Activated T-helper 2 cell treated with anti-CD3 and anti-CD28 coated beads, Interferon-gamma antibody, Interleukin-2, Interleukin-4, amounts not matched to agents 10 μg/mL and 5 μg/mL and 100 μg/mL, durations not matched to agents 14 hours and 24 hours and 36 hours (primary cell): ENCODE results near the gene DNASE1L1. TPM values are rescaled to one million over a fixed set of nuclear protein-coding genes. Genes with fewer than 3 reads are reported as not detected.
"Not testable (repeated sequence)": the region's sequence is repeated elsewhere in the genome, so short reads cannot be mapped to it uniquely, and the experiment has no call there.

ENCODE experiments used
- DNase-seq: peaks from one replicate; pipeline ENCODE4 v3.0.0; 2021; ENCODE audit warnings: low spot score
- H3K27ac Mint-ChIP-seq: one replicate; pipeline ENCODE4 v1.8.0; 2021; ENCODE audit warnings: mixed read lengths
- H3K27me3 Mint-ChIP-seq: one replicate; pipeline ENCODE4 v1.8.0; 2021; ENCODE audit warnings: low read depth, mixed read lengths
- H3K36me3 Mint-ChIP-seq: one replicate; pipeline ENCODE4 v1.8.0; 2021; ENCODE audit warnings: low read depth, mixed read lengths
- H3K4me1 Mint-ChIP-seq: one replicate; pipeline ENCODE4 v1.8.0; 2021; ENCODE audit warnings: low read depth, mixed read lengths
- H3K4me3 Mint-ChIP-seq: one replicate; pipeline ENCODE4 v1.8.0; 2021; ENCODE audit warnings: low read depth, mild to moderate bottlenecking, moderate library complexity, mixed read lengths
- H3K9me3 Mint-ChIP-seq: one replicate; pipeline ENCODE4 v1.8.0; 2021; ENCODE audit warnings: mixed read lengths
- intact Hi-C: fragments of 100-400 bp; cut with micrococcal nuclease; formaldehyde crosslinking; loops from one replicate; pipeline ENCODE4 v1.15.1; 2023
- total RNA-seq: library from RNA; stranded (reverse); gene quantifications from 2 replicates; pipeline ENCODE4 v1.2.3, GENCODE V29; 2022

Gene DNASE1L1
- total RNA-seq, 1 donor from 2014 or later, result 18.1 TPM

GRCh38 chrX:154413142-154413541 lies 4.1 kb upstream of the DNASE1L1 start:
- Mint-ChIP-seq H3K27me3 (no peaks in the 10 kb centered on the region), H3K9me3 (no peaks in the 10 kb centered on the region), H3K4me3 (peak overlapping the region; percentile 79), H3K36me3 (peaks cover 28% of the 10 kb centered on the region), H3K4me1 (peaks cover 11% of the 10 kb centered on the region), H3K27ac (peak overlapping the region; percentile 74)
- intact Hi-C loops, result no loop called here
- DNase-seq, result no peak

- no peaks in the 10 kb centered on the region for H3K27me3 Mint-ChIP-seq
- intact Hi-C loops, result loop anchor here (1.0 kb wide), 1 partner anchor 16 kb away; the partner anchor contains the start of gene ATP6AP1
- no peak for DNase-seq
- peaks cover 11% of the 10 kb centered on the region for H3K4me1 Mint-ChIP-seq
- peak overlapping the region; percentile 79 for H3K4me3 Mint-ChIP-seq
- no peaks in the 10 kb centered on the region for H3K9me3 Mint-ChIP-seq
- H3K27ac Mint-ChIP-seq, result peak overlapping the region; percentile 74
- H3K36me3 Mint-ChIP-seq, result peaks cover 28% of the 10 kb centered on the region
These were observed 3.4 kb upstream of the DNASE1L1 start for GRCh38 chrX:154412468-154412867.

GRCh38 chrX:154411981-154412340 lies 2.9 kb upstream of the DNASE1L1 start:
- peak; percentile 34 for DNase-seq
- intact Hi-C loops, result loop anchor here (1.0 kb wide), 1 partner anchor 16 kb away; the partner anchor contains the start of gene ATP6AP1
- peak overlapping the region; percentile 74 for H3K27ac Mint-ChIP-seq
- no peaks in the 10 kb centered on the region for H3K27me3 Mint-ChIP-seq
- peaks cover 11% of the 10 kb centered on the region for H3K4me1 Mint-ChIP-seq
- H3K4me3 Mint-ChIP-seq, result peak overlapping the region; percentile 79
- H3K36me3 Mint-ChIP-seq, result peaks cover 28% of the 10 kb centered on the region
- H3K9me3 Mint-ChIP-seq, result no peaks in the 10 kb centered on the region

GRCh38 chrX:154408659-154409221 lies 314 bp downstream of the DNASE1L1 start:
- no peaks in the 10 kb centered on the region for H3K27me3 Mint-ChIP-seq
- peak overlapping the region; percentile 72 for H3K4me3 Mint-ChIP-seq
- intact Hi-C loops, result no loop called here
- peak overlapping the region; percentile 19 for H3K27ac Mint-ChIP-seq
- peaks cover 11% of the 10 kb centered on the region for H3K4me1 Mint-ChIP-seq
- no peaks in the 10 kb centered on the region for H3K9me3 Mint-ChIP-seq
- no peak for DNase-seq
- peaks cover 17% of the 10 kb centered on the region for H3K36me3 Mint-ChIP-seq

GRCh38 chrX:154404625-154405192 lies 4.3 kb downstream of the DNASE1L1 start:
- Mint-ChIP-seq H3K36me3 (peaks cover 25% of the 10 kb centered on the region), H3K4me3 (no peak overlapping the region), H3K9me3 (no peaks in the 10 kb centered on the region), H3K27ac (no peak overlapping the region), H3K4me1 (peaks cover 9% of the 10 kb centered on the region), H3K27me3 (no peaks in the 10 kb centered on the region)
- intact Hi-C loops, result no loop called here
- no peak for DNase-seq

- Mint-ChIP-seq H3K36me3 (peaks cover 31% of the 10 kb centered on the region), H3K27me3 (no peaks in the 10 kb centered on the region), H3K4me1 (peaks cover 7% of the 10 kb centered on the region), H3K4me3 (no peak overlapping the region), H3K27ac (no peak overlapping the region), H3K9me3 (no peaks in the 10 kb centered on the region)
- DNase-seq, result no peak
- intact Hi-C loops, result no loop called here
These were observed 5.2 kb downstream of the DNASE1L1 start for GRCh38 chrX:154403858-154404257.

GRCh38 chrX:154403192-154403591 lies 5.9 kb downstream of the DNASE1L1 start:
- intact Hi-C loops, result no loop called here
- H3K36me3 Mint-ChIP-seq, result peaks cover 33% of the 10 kb centered on the region
- H3K27me3 Mint-ChIP-seq, result no peaks in the 10 kb centered on the region
- peaks cover 3% of the 10 kb centered on the region for H3K4me1 Mint-ChIP-seq
- H3K27ac Mint-ChIP-seq, result no peak overlapping the region
- H3K4me3 Mint-ChIP-seq, result no peak overlapping the region
- no peaks in the 10 kb centered on the region for H3K9me3 Mint-ChIP-seq
- no peak for DNase-seq

GRCh38 chrX:154402622-154403127 lies 6.4 kb downstream of the DNASE1L1 start:
- H3K9me3 Mint-ChIP-seq, result no peaks in the 10 kb centered on the region
- peaks cover 36% of the 10 kb centered on the region for H3K36me3 Mint-ChIP-seq
- intact Hi-C loops, result no loop called here
- no peak overlapping the region for H3K4me3 Mint-ChIP-seq
- no peak for DNase-seq
- H3K27me3 Mint-ChIP-seq, result no peaks in the 10 kb centered on the region
- H3K4me1 Mint-ChIP-seq, result peaks cover 3% of the 10 kb centered on the region
- peak overlapping the region; percentile 31 for H3K27ac Mint-ChIP-seq

- Mint-ChIP-seq H3K4me3 (no peak overlapping the region), H3K4me1 (peaks cover 4% of the 10 kb centered on the region), H3K9me3 (no peaks in the 10 kb centered on the region), H3K27me3 (no peaks in the 10 kb centered on the region), H3K36me3 (peaks cover 36% of the 10 kb centered on the region), H3K27ac (peak overlapping the region; percentile 31)
- intact Hi-C loops, result no loop called here
- DNase-seq, result no peak
These were observed 7.0 kb downstream of the DNASE1L1 start for GRCh38 chrX:154401918-154402621.

- peak overlapping the region; percentile 100 for H3K27ac Mint-ChIP-seq
These were observed 7.8 kb downstream of the DNASE1L1 start for GRCh38 chrX:154401045-154401799.

GRCh38 chrX:154400369-154400817 lies 8.7 kb downstream of the DNASE1L1 start:
- Mint-ChIP-seq H3K36me3 (peaks cover 36% of the 10 kb centered on the region), H3K27ac (peak overlapping the region; percentile 100), H3K4me3 (peak overlapping the region; percentile 100)
- H3K4me1 Mint-ChIP-seq, DNase-seq, intact Hi-C loops, H3K9me3 Mint-ChIP-seq, H3K27me3 Mint-ChIP-seq: not testable (repeated sequence)

More at GRCh38 chrX:154401045-154401799, 7.8 kb downstream of the DNASE1L1 start:
- Mint-ChIP-seq H3K36me3 (peaks cover 36% of the 10 kb centered on the region), H3K9me3 (no peaks in the 10 kb centered on the region), H3K4me3 (peak overlapping the region; percentile 100), H3K27me3 (no peaks in the 10 kb centered on the region), H3K4me1 (peaks cover 5% of the 10 kb centered on the region)
- intact Hi-C loops, result no loop called here
- DNase-seq, result no peak

GRCh38 chrX:154399527-154400368 lies 9.3 kb downstream of the DNASE1L1 start:
- Mint-ChIP-seq H3K27me3 (no peaks in the 10 kb centered on the region), H3K9me3 (no peaks in the 10 kb centered on the region), H3K4me1 (peaks cover 5% of the 10 kb centered on the region), H3K4me3 (peak overlapping the region; percentile 100), H3K36me3 (peaks cover 36% of the 10 kb centered on the region), H3K27ac (peak overlapping the region; percentile 100)
- no peak for DNase-seq
- intact Hi-C loops, result loop anchor here (5.0 kb wide), 1 partner anchor 38 kb away; the partner anchor contains the start of gene GDI1
